WERI-Rb-1 (cell line): Measurements from ENCODE around the gene CELF2.

ENCODE experiments used
- DNase-seq: peaks from one replicate; pipeline ENCODE4 v3.0.0-alpha.2; 2020
- H3K27ac ChIP-seq: fragments of 250-450 bp; sonication (Bioruptor Pico); 2 replicates; pipeline ENCODE4 v1.5.1; 2020; ENCODE audit warnings: mild to moderate bottlenecking, moderate library complexity
- H3K27me3 ChIP-seq: fragments of 250-450 bp; sonication (Bioruptor Pico); 2 replicates; pipeline ENCODE4 v1.5.1; 2021; ENCODE audit warnings: mild to moderate bottlenecking, low read depth, moderate library complexity; ENCODE audit not compliant: insufficient read depth, severe bottlenecking
- H3K36me3 ChIP-seq: fragments of 250-450 bp; sonication (Bioruptor Pico); 2 replicates; pipeline ENCODE4 v1.5.1; 2020; ENCODE audit warnings: mild to moderate bottlenecking, moderate library complexity
- H3K4me3 ChIP-seq: 2 replicates; pipeline ENCODE4 v1.5.1; 2011; ENCODE audit warnings: low read depth, mild to moderate bottlenecking, control low read depth, low read length
- H3K9me3 ChIP-seq: fragments of 250-450 bp; sonication (Bioruptor Pico); 2 replicates; pipeline ENCODE4 v1.5.1; 2021; ENCODE audit warnings: mild to moderate bottlenecking, moderate library complexity; ENCODE audit not compliant: severe bottlenecking
- CTCF ChIP-seq: IDR thresholded peaks from 2 replicates; pipeline ENCODE4 v1.5.1; 2011; ENCODE audit warnings: low read depth, mild to moderate bottlenecking, control low read depth, inconsistent platforms, low read length

The CELF2 gene

GRCh38 chr10:11096422-11096821 lies 78.8 kb downstream of the CELF2 start:
- DNase-seq, result no peak
- Histone ChIP-seq H3K9me3 (no peaks in the 10 kb centered on the region), H3K27ac (no peak overlapping the region), H3K4me3 (no peak overlapping the region), H3K36me3 (no peaks in the 10 kb centered on the region), H3K27me3 (no peaks in the 10 kb centered on the region)
- TF ChIP-seq CTCF, result no peak

GRCh38 chr10:11097686-11098085 lies 80.0 kb downstream of the CELF2 start:
- DNase-seq, result no peak
- H3K27ac ChIP-seq, result no peak overlapping the region
- TF ChIP-seq CTCF, result no peak
- H3K4me3 ChIP-seq, result no peak overlapping the region
- H3K9me3 ChIP-seq, result no peaks in the 10 kb centered on the region
- H3K27me3 ChIP-seq, result no peaks in the 10 kb centered on the region
- no peaks in the 10 kb centered on the region for H3K36me3 ChIP-seq

GRCh38 chr10:11098666-11099065 lies 81.0 kb downstream of the CELF2 start:
- Histone ChIP-seq H3K27ac (no peak overlapping the region), H3K36me3 (no peaks in the 10 kb centered on the region), H3K4me3 (no peak overlapping the region), H3K27me3 (no peaks in the 10 kb centered on the region), H3K9me3 (no peaks in the 10 kb centered on the region)
- DNase-seq, result no peak
- no peak for TF ChIP-seq CTCF

- TF ChIP-seq CTCF, result no peak
- DNase-seq, result no peak
- no peaks in the 10 kb centered on the region for H3K27me3 ChIP-seq
Observed at GRCh38 chr10:11104772-11105675, 87.4 kb downstream of the CELF2 start.

GRCh38 chr10:11105676-11106004 lies 88.0 kb downstream of the CELF2 start:
- TF ChIP-seq CTCF, result no peak
- Histone ChIP-seq H3K9me3 (no peaks in the 10 kb centered on the region), H3K27ac (no peak overlapping the region), H3K4me3 (no peak overlapping the region), H3K27me3 (no peaks in the 10 kb centered on the region), H3K36me3 (no peaks in the 10 kb centered on the region)
- DNase-seq, result no peak

More at GRCh38 chr10:11104772-11105675, 87.4 kb downstream of the CELF2 start:
- Histone ChIP-seq H3K27ac (no peak overlapping the region), H3K4me3 (no peak overlapping the region), H3K9me3 (no peaks in the 10 kb centered on the region), H3K36me3 (no peaks in the 10 kb centered on the region)
